Activated gamma-delta T cell (primary cell): ENCODE measurements around the gene OR11H6.
"Not testable (repeated sequence)": the region's sequence is repeated elsewhere in the genome, so short reads cannot be mapped to it uniquely, and the experiment has no call there.

ENCODE experiments used
- DNase-seq: peaks from one replicate; lab custom pipeline; 2025; lab: John Stamatoyannopoulos, UW
- total RNA-seq, 2 donors: gene quantifications; one replicate each; lab custom pipeline; 2026; lab: John Stamatoyannopoulos, UW

The OR11H6 gene, protein sequence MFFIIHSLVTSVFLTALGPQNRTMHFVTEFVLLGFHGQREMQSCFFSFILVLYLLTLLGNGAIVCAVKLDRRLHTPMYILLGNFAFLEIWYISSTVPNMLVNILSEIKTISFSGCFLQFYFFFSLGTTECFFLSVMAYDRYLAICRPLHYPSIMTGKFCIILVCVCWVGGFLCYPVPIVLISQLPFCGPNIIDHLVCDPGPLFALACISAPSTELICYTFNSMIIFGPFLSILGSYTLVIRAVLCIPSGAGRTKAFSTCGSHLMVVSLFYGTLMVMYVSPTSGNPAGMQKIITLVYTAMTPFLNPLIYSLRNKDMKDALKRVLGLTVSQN
- 0 reads per million in 2 donors for total RNA-seq

DNA sequence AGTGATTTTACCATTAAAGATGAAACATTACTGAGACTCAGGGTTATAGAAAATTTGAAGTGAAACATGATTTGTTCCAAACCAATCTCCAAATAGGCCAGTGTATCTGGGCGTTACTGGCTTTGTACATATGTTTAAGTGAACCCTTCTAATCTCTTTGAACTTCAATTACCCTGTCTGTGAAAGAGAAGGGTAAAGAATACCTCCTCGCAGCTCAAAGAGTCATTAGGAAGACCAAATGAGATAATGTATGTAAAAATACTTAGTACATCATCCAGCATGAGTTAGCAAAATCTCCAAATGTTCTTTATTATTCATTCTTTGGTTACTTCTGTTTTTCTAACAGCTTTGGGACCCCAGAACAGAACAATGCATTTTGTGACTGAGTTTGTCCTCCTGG, at the start of gene OR11H6:
Gene OR11H6 (plus strand): TSS at position 301 of the 400 bp plus-strand sequence. CDS start 0 bp downstream, at position 301.
- no peak for DNase-seq

DNA sequence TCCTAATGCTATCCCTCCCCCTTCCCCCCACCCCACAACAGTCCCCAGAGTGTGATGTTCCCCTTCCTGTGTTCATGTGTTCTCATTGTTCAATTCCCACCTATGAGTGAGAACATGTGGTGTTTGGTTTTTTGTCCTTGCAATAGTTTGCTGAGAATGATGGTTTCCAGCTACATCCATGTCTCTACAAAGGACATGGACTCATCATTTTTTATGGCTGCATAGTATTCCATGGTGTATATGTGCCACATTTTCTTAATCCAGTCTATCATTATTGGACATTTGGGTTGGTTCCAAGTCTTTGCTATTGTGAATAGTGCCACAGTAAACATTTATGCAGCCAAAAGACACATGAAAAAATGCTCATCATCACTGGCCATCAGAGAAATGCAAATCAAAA, 49.3 kb upstream of the OR11H6 start:
- not testable (repeated sequence) for DNase-seq

DNA sequence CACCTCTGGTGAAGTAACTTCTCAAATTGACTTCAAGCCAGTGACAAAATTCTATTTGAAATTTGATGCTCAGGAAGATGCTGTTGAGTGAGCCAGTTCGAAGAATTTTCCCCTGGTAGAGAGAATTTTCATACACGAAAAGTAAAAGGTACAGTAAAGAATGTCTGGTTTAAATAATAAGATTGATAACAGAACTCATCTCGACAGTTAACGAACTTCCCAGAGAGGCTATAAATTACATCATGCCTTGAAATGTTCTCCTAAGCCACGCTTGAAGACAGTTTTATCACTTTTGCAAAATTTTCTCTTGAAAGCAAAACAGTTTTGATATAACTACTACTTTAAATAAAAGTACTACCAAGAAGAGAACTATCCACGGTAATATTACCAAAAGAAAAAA, 47.2 kb upstream of the OR11H6 start:
- no peak for DNase-seq

DNA sequence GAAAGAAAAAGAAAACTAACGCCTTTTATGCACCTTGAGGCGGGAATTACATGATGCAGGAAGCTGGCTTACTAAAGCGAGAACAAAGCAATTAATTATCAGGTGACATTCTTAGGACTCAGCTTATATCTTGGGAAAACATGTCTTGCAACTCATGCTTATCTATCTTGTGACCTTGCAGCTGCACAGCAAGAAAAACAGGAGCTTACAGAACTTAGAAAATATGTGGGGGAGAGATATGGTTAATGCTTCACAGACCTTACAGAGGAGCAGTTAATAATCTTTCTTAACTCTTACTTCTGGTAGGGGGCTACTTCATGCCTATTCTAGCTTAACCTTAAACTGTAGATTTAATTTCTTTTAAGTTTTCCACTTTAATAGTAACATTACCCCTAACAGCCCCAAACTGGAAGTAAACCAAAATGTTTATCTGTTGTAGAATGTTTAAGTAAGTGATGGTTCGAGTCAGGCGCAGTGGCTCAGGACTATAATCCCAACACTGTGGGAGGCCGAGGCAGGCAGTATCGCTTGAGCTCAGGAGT, 46.0 kb upstream of the OR11H6 start:
- DNase-seq: no peak

DNA sequence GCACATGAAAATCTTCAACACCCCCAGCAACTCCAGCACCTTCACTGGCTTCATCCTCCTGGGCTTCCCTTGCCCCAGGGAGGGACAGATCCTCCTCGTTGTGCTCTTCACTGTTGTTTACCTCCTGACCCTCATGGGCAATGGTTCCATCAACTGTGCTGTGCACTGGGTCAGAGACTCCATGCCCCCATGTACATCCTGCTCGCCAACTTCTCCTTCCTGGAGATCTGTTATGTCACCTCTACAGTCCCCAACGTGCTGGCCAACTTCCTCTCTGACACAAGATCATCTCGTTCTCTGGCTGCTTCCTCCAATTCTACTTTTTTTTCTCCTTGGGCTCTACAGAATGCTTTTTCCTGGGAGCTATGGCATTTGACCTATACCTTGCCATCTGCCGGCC, 44.3 kb upstream of the OR11H6 start:
- DNase-seq: no peak

DNA sequence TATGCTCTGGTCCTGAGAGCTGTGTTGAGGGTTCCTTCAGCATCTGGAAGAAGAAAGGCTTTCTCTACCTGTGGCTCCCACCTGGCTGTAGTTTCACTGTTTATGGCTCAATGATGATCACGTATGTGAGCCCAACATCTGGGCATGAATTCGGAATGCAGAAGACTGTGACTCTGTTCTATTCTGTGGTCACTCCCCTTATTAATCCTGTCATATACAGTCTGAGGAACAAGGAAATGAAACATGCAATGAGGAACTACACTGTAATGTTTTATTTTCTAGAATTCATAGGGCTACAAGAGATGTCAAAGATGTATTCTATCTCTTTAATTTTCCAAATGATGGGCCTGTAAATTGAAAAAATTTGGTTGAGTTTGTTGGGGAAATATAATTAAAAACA, 43.6 kb upstream of the OR11H6 start:
- DNase-seq: no peak

DNA sequence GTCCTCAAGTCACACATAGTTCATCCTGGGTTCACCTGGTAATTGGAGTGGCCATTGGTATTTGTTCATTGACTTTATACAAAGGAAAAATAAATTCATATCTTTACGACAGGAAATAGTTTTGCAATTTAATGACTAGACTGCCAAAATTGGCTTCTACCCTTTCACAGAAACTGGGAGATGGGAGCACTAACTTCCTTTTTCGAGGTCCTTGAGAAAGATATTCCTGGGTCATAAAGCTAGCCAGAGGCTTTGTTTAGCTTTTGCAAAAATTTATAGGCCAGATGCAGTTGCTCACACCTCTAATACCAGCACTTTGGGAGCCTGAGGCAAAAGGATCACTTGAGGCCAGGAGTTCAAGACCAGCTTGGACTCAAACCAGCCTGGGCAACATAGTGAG, 43.0 kb upstream of the OR11H6 start:
- DNase-seq: no peak

DNA sequence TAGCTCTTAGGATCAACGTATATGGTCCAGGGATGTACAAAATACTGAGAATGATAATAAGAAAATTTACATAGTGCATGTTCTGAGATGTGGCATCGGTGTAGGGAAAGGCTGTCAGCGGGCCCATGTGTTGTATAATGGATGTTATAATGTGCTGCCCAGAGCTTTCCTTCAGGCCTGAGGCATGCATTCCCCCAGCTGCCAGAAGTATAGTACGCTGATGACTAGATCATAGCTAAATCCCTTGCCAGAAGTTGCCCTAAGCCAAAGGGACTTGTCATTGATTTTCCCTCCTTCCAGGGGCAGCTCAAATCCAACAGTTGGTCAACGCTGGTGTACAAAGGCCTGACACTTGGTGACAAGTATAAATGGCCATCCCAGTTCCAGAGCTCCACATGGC, 39.3 kb upstream of the OR11H6 start:
- DNase-seq: no peak

DNA sequence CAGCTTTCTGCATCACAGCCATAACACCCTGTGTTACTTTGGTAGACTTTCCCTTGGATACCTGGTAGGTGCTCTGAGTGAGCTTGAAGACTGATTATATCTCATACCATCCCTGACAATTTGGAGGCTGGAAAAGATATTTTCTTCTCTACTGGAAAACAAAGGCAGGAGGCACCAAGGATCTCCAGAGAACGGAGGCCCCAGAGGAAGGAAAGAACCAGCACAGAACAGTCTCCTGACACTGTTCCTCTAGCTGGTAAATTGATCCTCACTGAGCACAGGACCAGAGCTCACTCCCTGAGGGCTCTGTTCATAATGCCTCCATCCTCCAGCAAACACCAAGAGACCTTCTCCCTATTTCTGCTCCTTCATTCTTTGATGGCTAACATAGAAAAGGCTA, 32.9 kb upstream of the OR11H6 start, which contains the start of gene OR11G2:
Gene OR11G2 (plus strand): TSS at position 301 of the 400 bp plus-strand sequence. CDS start 6,542 bp downstream, outside the sequence.
- DNase-seq: no peak

DNA sequence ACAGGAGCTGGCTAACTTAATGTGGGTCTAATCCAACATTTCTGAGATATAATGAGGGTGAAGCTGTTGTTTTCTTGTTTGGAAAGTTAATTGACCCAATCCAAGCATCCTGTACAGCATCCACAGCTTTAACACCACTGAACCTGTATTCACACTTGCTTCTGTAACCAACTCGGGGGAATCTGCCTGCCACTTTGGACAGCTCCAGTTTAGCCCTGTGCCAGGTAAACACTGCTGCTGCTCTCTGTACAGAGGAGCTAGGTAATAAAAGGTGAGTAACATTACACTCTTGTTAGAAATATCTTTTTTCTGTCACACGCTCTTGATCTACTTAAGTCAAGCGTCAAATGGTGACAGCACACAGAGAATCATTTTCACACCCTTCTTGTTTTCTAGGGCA, 32.1 kb upstream of the OR11H6 start:
- no peak for DNase-seq

DNA sequence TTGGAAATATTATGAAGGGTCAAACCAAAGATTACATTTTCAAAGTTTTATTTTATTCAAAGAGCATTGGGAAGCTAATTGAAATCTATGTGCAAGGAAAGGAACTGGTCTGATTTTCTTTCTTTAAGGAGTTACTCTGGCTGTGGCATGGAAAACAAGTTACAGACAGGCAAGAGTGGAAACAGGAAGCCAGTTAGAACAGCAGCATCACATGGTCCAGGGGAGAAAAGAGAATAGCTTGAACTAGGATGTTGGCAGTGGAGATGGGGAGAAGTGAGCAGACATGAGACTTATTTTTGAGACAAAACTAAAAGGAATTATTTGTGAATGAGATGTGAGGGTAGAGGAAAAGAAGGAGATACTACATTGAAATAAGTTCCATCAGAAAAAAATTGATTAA, 29.4 kb upstream of the OR11H6 start:
- DNase-seq: no peak

DNA sequence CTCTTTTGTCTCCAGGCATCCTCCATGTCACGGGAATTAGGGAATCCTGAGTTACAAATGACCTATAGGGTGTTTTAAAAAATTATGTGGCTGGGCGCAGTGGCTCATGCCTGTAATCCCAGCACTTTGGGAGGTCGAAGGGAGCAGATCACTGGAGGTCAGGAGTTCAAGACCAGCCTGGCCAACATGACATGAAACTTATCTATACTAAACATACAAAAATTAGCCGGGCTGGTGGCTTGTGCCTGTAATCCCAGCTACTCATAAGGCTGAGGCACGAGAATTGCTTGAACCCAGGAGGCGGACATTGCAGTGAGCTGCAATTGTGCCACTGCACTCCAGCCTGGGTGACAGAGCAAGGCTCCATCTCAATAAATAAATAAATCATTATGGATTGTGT, 28.3 kb upstream of the OR11H6 start:
- DNase-seq: not testable (repeated sequence)

DNA sequence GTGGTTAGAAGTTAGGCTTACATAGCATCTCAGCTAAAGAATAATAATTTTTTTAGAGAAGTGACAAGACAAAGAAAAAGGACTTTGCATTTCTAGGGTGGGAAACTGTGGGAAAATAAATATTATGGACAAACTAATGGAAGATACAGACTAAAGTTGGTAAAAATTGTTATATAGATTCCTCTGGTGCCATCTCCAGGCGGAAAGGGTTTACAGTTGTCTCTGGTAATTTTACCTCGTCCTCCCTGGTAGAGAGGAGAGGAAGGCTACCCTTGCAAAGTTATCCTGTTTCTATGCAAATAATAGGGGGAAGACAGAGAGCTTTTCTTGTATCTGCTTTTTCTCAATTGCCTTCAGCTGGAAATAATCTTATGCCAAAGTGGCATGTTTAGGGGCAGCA, 27.6 kb upstream of the OR11H6 start:
- DNase-seq: no peak

DNA sequence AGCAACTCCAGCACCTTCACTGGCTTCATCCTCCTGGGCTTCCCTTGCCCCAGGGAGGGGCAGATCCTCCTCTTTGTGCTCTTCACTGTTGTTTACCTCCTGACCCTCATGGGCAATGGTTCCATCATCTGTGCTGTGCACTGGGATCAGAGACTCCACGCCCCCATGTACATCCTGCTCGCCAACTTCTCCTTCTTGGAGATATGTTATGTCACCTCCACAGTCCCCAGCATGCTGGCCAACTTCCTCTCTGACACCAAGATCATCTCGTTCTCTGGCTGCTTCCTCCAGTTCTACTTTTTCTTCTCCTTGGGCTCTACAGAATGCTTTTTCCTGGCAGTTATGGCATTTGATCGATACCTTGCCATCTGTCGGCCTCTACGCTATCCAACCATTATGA, 26.1 kb upstream of the OR11H6 start:
- DNase-seq: no peak

DNA sequence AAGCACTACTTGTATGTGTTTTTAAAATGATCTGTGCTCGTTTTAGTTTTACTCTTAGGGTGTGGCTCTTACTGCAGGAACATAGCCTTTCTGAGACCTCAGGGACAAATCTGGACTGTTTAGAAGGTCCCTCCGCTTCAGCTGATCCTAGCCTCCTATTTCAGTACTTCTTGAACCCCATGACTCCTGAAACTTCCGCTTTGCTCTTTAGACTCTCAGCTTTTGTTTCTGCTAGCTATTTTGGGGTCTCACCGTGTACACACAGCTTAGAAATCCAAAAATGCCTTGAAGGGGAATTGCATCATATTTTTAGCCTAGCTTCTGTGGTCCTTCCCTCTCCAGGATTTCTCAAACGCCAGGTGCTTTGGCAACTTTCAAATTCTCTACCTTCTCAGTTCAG, 24.5 kb upstream of the OR11H6 start:
- no peak for DNase-seq

DNA sequence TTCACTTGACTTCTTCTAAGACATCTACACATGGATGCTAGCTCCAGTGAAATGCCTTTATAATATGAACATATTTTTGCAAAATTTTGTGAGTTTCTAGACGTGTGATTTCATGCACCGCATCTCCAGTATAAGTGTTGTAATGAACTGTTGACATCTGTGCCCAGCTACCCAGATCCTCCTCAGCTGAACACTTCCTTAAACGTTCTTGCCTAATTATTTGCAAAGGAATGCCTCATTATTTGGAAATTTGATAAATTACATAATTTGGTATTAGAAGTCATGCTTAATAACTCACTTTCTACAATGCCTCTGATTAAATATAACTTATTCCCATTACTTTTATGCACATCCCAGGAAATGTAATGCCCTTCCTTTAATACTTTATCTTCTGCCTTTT, 18.8 kb upstream of the OR11H6 start:
- no peak for DNase-seq

DNA sequence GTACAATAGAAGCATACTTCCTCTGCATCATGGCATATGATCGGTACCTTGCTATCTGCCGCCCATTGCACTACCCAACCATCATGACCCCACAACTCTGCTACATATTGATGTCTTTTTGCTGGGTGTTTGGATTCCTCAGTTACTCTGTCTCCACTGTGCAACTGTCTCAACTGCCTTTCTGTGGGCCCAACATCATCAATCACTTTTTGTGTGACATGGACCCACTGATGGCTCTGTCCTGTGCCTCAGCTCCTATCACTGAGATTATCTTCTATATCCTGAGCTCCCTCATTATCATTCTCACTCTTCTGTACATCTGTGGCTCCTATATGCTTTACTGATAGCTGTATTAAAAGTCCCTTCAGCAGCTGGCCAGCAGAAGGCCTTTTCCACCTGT, 13.9 kb upstream of the OR11H6 start:
- DNase-seq: no peak

DNA sequence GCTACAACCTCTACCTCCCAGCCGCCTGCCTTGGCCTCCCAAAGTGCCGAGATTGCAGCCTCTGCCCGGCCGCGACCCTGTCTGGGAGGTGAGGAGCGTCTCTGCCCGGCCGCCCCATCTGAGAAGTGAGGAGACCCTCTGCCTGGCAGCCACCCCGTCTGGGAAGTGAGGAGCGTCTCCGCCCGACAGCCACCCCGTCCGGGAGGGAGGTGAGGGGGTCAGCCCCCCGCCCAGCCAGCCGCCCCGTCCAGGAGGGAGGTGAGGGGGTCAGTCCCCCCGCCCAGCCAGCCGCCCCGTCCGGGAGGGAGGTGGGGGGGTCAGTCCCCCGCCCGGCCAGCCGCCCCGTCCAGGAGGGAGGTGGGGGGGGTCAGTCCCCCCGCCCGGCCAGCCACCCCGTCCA, 11.1 kb upstream of the OR11H6 start:
- DNase-seq: not testable (repeated sequence)

DNA sequence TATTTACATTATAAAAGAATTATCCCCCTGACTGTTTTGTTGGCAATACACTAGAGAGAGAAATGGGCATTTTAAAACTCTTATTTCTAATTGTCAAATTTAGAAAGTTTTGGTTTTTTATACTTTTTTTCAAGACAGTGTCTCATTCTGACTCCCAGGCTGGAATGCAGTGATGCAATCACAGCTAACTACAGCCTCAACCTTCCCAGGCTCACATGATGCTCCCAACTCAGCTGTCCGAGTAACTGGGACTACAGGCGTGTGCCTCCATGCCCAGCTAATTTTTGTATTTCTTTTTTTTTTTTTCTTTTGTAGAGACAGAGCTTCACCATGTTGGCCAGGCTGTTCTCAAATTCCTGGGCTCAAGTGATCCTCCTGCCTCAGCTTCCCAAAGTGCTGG, 8.3 kb upstream of the OR11H6 start:
- DNase-seq: no peak

DNA sequence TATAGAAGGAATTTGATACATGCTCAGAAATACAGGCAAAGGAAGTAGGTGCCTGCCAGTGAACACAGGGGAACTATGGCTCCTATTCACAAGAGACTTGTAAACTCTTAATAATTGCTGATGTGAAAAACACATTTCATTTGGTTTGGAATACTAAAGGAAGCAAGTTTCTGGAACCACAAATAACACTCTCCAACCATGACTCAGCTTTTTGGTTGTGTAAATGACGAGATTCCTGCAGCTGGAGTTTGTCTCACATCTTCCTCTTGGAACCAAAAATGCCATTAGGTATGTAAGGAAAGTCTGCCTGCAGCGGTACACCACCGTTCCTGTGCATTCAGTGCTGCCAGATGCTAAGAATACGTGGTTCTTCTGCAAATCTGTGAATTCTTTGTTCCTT, 4.5 kb upstream of the OR11H6 start:
- no peak for DNase-seq

DNA sequence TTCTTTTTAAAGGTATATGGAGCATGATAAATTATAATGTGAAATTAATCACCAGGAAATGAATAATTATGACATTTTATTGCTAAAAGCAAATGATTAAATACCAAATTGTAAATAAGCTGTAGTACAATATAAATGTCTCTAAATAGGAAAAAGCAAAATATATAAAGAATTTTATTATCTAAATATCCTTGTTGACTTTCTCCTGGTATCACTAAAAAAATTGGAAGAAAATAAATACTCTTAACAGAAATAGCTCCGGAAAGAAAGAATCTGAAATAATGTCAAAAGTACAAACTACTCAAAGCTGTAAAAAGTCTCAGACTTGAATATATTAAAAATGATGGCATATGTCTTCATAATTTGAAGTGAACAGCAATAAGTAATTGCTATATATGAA, 5.2 kb downstream of the OR11H6 start, which contains the start of gene OR11H7:
Gene OR11H7 (plus strand): TSS at position 301 of the 400 bp plus-strand sequence.
- no peak for DNase-seq

DNA sequence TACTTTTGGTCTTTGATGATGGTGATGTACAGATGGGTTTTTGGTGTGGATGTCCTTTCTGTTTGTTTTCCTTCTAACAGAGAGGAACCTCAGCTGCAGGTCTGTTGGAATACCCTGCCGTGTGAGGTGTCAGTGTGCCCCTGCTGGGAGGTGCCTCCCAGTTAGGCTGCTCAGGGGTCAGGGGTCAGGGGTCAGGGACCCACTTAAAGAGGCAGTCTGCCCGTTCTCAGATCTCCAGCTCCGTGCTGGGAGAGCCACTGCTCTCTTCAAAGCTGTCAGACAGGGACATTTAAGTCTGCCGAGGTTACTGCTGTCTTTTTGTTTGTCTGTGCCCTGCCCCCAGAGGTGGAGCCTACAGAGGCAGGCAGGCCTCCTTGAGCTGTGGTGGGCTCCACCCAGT, 11.9 kb downstream of the OR11H6 start:
- DNase-seq: not testable (repeated sequence)

DNA sequence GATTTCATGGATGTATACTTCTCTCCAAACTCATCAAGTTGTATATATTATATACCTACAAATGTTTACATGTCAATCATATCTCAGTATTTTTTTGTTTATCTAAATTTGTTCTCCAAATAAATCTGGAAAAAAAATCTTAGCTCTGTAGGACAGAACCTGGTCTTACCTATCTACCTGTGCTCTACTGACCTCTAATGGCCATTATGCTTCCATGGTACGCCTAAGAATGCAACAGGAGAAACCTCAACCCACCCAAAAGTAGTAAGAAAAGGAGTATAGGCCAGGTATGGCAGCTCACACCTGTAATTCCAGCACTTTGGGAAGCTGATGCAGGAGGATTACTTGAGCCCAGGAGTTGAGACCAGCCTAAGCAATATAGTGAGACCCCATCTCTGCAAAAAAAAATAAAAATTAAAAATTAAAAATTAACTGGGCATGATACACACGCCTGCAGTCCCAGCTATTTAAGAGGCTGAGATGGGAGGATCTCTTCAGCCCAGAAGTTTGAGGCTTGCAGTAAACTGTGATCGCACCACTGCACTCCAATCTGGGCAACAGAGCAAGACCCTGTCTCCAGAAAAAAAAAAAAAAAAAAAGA, 24.2 kb downstream of the OR11H6 start:
- no peak for DNase-seq
